Liver (tissue), 3 donors: Measurements from ENCODE around the gene FABP1.

Experiments used
- FOXA1 ChIP-seq: IDR thresholded peaks from 2 replicates; pipeline ENCODE4 v1.6.1; 2016; ENCODE audit warnings: antibody characterized with exemption
- HNF4A ChIP-seq, 2 donors: conservative IDR thresholded peaks; 2 replicates each; pipeline ENCODE4 v1.6.1; 2016; ENCODE audit warnings: antibody characterized with exemption in 2 of 2, mild to moderate bottlenecking in 2 of 2
- JUND ChIP-seq, 2 donors: IDR thresholded peaks; 2 replicates each; pipeline ENCODE4 v1.6.1; 2016; ENCODE audit warnings: antibody characterized with exemption in 2 of 2
- NR2F2 ChIP-seq: IDR thresholded peaks from 2 replicates; pipeline ENCODE4 v1.6.1; 2016; ENCODE audit warnings: antibody characterized with exemption
- RAD21 ChIP-seq, 2 donors: IDR thresholded peaks; 2 replicates each; pipeline ENCODE4 v1.6.1; 2016; ENCODE audit warnings: antibody characterized with exemption in 2 of 2, mild to moderate bottlenecking in 2 of 2
- RXRA ChIP-seq, 2 donors: IDR thresholded peaks; 2 replicates each; pipeline ENCODE4 v1.6.1; 2017 to 2018; ENCODE audit warnings: antibody characterized with exemption in 2 of 2, mild to moderate bottlenecking in 1 of 2
- SP1 ChIP-seq: IDR thresholded peaks from 2 replicates; pipeline ENCODE4 v1.6.1; 2018; ENCODE audit warnings: antibody characterized with exemption, mild to moderate bottlenecking
- TAF1 ChIP-seq: conservative IDR thresholded peaks from 2 replicates; pipeline ENCODE4 v1.6.1; 2016; ENCODE audit warnings: antibody characterized with exemption, mild to moderate bottlenecking
- YY1 ChIP-seq: IDR thresholded peaks from 2 replicates; pipeline ENCODE4 v1.6.1; 2016; ENCODE audit warnings: antibody characterized with exemption, mild to moderate bottlenecking
- TF ChIP-seq, protein P1 (sequence below): fragments of 150-350 bp; IDR thresholded peaks from 2 replicates; pipeline ENCODE4 v1.5.1; 2017; ENCODE audit warnings: improper control_type of control experiment, low read depth, low read length; ENCODE audit not compliant: missing input control
- TF ChIP-seq, protein P2 (sequence below): IDR thresholded peaks from 2 replicates; pipeline ENCODE4 v1.6.1; 2016; ENCODE audit warnings: antibody characterized with exemption
- TF ChIP-seq, protein P3 (sequence below): IDR thresholded peaks from 2 replicates; pipeline ENCODE4 v1.6.1; 2016; ENCODE audit warnings: antibody characterized with exemption, mild to moderate bottlenecking
- TF ChIP-seq, protein P4 (sequence below): IDR thresholded peaks from 2 replicates; pipeline ENCODE4 v1.6.1; 2016; ENCODE audit warnings: antibody characterized with exemption
- donor health status: healthy.
- donor health status: healthy.

DNA sequence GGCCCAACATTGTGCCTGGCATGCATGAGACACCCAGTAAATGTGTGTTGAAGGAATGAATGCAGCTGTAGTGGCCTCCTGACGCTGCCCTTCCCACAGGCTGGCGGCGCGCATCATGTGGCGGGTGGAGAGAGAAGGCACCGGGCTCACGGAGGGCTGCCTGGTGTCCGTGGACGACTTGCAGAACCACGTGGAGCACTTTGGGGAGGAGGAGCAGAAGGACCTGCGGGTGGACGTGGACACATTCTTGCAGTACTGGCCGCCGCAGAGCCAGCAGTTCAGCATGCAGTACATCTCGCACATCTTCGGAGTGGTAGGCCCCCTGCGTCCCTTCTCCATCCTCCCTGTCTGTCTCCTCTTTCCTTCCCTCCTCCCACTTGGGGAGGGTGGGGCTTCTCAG, 40.1 kb downstream of the FABP1 start:
- TF ChIP-seq, protein P1, sequence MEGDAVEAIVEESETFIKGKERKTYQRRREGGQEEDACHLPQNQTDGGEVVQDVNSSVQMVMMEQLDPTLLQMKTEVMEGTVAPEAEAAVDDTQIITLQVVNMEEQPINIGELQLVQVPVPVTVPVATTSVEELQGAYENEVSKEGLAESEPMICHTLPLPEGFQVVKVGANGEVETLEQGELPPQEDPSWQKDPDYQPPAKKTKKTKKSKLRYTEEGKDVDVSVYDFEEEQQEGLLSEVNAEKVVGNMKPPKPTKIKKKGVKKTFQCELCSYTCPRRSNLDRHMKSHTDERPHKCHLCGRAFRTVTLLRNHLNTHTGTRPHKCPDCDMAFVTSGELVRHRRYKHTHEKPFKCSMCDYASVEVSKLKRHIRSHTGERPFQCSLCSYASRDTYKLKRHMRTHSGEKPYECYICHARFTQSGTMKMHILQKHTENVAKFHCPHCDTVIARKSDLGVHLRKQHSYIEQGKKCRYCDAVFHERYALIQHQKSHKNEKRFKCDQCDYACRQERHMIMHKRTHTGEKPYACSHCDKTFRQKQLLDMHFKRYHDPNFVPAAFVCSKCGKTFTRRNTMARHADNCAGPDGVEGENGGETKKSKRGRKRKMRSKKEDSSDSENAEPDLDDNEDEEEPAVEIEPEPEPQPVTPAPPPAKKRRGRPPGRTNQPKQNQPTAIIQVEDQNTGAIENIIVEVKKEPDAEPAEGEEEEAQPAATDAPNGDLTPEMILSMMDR: no peak
- TF ChIP-seq TAF1 (no peak), RXRA (IDR thresholded peaks at IDR 0.05) (no peak), HNF4A (conservative IDR thresholded peaks at IDR 0.05) (no peak), FOXA1 (no peak), RAD21 (IDR thresholded peaks at IDR 0.05) (no peak), SP1 (no peak), JUND (IDR thresholded peaks at IDR 0.05) (no peak), NR2F2 (no peak), YY1 (no peak)
- TF ChIP-seq, protein P2, sequence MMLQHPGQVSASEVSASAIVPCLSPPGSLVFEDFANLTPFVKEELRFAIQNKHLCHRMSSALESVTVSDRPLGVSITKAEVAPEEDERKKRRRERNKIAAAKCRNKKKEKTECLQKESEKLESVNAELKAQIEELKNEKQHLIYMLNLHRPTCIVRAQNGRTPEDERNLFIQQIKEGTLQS: no peak
- TF ChIP-seq, protein P3, sequence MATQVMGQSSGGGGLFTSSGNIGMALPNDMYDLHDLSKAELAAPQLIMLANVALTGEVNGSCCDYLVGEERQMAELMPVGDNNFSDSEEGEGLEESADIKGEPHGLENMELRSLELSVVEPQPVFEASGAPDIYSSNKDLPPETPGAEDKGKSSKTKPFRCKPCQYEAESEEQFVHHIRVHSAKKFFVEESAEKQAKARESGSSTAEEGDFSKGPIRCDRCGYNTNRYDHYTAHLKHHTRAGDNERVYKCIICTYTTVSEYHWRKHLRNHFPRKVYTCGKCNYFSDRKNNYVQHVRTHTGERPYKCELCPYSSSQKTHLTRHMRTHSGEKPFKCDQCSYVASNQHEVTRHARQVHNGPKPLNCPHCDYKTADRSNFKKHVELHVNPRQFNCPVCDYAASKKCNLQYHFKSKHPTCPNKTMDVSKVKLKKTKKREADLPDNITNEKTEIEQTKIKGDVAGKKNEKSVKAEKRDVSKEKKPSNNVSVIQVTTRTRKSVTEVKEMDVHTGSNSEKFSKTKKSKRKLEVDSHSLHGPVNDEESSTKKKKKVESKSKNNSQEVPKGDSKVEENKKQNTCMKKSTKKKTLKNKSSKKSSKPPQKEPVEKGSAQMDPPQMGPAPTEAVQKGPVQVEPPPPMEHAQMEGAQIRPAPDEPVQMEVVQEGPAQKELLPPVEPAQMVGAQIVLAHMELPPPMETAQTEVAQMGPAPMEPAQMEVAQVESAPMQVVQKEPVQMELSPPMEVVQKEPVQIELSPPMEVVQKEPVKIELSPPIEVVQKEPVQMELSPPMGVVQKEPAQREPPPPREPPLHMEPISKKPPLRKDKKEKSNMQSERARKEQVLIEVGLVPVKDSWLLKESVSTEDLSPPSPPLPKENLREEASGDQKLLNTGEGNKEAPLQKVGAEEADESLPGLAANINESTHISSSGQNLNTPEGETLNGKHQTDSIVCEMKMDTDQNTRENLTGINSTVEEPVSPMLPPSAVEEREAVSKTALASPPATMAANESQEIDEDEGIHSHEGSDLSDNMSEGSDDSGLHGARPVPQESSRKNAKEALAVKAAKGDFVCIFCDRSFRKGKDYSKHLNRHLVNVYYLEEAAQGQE: no peak
- TF ChIP-seq, protein P4, sequence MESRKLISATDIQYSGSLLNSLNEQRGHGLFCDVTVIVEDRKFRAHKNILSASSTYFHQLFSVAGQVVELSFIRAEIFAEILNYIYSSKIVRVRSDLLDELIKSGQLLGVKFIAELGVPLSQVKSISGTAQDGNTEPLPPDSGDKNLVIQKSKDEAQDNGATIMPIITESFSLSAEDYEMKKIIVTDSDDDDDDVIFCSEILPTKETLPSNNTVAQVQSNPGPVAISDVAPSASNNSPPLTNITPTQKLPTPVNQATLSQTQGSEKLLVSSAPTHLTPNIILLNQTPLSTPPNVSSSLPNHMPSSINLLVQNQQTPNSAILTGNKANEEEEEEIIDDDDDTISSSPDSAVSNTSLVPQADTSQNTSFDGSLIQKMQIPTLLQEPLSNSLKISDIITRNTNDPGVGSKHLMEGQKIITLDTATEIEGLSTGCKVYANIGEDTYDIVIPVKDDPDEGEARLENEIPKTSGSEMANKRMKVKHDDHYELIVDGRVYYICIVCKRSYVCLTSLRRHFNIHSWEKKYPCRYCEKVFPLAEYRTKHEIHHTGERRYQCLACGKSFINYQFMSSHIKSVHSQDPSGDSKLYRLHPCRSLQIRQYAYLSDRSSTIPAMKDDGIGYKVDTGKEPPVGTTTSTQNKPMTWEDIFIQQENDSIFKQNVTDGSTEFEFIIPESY: no peak
